SK-N-SH (cell line): Measurements from ENCODE around the gene SLC35E2B.

ENCODE experiments used
- CHD2 ChIP-seq: fragments of 150-350 bp; IDR thresholded peaks from 2 replicates; pipeline ENCODE4 v1.6.1; 2018; ENCODE audit warnings: low read length; ENCODE audit not compliant: partially characterized antibody
- CTCF ChIP-seq: fragments of 200-600 bp; sonication (generic); IDR thresholded peaks from 2 replicates; pipeline ENCODE4 v1.6.1; 2017; ENCODE audit warnings: antibody characterized with exemption, mild to moderate bottlenecking, moderate library complexity
- EP300 ChIP-seq, 2 experiments: IDR thresholded peaks; 2 replicates each; pipeline versions ENCODE4 v1.4.0 to v1.6.1; 2012; ENCODE audit warnings: borderline replicate concordance in 1 of 2, low read depth in 1 of 2, low read length in 1 of 2
- EZH2phosphoT487 ChIP-seq: fragments of 200-600 bp; sonication (generic); IDR thresholded peaks from 2 replicates; pipeline ENCODE4 v1.6.1; 2017; ENCODE audit warnings: low read depth, mixed run types, mild to moderate bottlenecking, antibody characterized with exemption, moderate library complexity, borderline replicate concordance
- FOXJ3 ChIP-seq: sonication (generic); formaldehyde crosslinking; IDR thresholded peaks from 2 replicates; pipeline ENCODE4 v1.5.1; 2020; ENCODE audit warnings: mild to moderate bottlenecking, missing genetic modification reagents
- FOXM1 ChIP-seq: IDR thresholded peaks from 2 replicates; pipeline ENCODE4 v1.4.0; 2012; ENCODE audit warnings: low read depth, mild to moderate bottlenecking
- MAX ChIP-seq: IDR thresholded peaks from 2 replicates; pipeline ENCODE4 v1.4.0; 2012; ENCODE audit warnings: low read depth
- POLR2AphosphoS5 ChIP-seq: IDR thresholded peaks from 2 replicates; pipeline ENCODE4 v1.6.1; 2012; ENCODE audit warnings: low read depth, low read length
- SIN3A ChIP-seq: IDR thresholded peaks from 2 replicates; pipeline ENCODE4 v1.6.1; 2012; ENCODE audit warnings: low read depth, mild to moderate bottlenecking, low read length, moderate library complexity, borderline replicate concordance
- TCF12 ChIP-seq: IDR thresholded peaks from 2 replicates; pipeline ENCODE4 v1.4.0; 2012

- TF ChIP-seq CHD2 = no peak
- no peak for TF ChIP-seq FOXJ3
- TF ChIP-seq MAX = no peak
- no peak for TF ChIP-seq SIN3A
- peak; percentile 54 for TF ChIP-seq CTCF
- TF ChIP-seq POLR2AphosphoS5 = no peak
- no peak for TF ChIP-seq EP300 (IDR thresholded peaks at IDR 0.05; ENCODE audit: borderline replicate concordance in 1 of 2, low read depth in 1 of 2, low read length in 1 of 2)
- TF ChIP-seq TCF12 = no peak
- no peak for TF ChIP-seq FOXM1
- no peak for TF ChIP-seq EZH2phosphoT487
These were observed 26.8 kb downstream of the SLC35E2B start for GRCh38 chr1:1665815-1666251.
